ENCODE data around the gene SIX5.

DNA sequence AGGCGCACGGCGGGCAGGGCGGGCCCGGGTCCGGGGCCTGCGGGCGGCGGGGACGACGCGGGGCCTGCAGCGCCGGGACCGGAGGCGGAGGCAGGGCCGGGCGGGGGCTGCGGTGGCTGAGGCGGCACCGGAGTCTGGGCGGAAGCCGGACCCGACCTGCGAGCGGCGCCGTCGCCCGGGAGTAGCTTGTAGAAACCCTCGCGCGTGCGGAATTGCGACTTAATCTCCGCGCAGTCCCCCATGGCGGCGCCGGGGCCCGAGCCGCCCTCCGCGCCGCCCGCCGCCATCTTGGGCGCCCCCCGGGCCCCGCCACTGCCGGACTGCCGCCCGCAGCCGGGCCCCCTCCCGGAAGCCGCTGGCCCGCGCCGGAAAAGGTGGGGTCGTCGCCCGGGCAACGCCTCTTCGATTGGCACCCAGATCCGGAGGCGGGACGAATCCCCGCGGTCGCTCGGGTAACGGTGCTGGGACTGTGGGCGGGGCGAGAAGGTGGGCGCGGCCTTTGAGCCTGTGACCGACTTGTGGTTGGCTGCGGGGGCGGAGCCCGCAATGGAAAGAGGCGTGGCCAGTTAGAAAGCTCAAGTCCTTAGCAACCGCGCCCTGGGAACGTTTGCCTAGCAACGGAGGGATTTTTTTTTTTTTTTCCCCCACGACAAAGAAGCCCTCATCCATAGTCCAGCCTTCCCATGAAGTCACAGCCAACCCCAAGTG, 23.6 kb upstream of the SIX5 start, which contains the start of gene DMWD:
- TF ChIP-seq EZH2 (IDR thresholded peaks at IDR 0.05; ENCODE audit: borderline replicate concordance), result no peak
- TF ChIP-seq, protein P1, sequence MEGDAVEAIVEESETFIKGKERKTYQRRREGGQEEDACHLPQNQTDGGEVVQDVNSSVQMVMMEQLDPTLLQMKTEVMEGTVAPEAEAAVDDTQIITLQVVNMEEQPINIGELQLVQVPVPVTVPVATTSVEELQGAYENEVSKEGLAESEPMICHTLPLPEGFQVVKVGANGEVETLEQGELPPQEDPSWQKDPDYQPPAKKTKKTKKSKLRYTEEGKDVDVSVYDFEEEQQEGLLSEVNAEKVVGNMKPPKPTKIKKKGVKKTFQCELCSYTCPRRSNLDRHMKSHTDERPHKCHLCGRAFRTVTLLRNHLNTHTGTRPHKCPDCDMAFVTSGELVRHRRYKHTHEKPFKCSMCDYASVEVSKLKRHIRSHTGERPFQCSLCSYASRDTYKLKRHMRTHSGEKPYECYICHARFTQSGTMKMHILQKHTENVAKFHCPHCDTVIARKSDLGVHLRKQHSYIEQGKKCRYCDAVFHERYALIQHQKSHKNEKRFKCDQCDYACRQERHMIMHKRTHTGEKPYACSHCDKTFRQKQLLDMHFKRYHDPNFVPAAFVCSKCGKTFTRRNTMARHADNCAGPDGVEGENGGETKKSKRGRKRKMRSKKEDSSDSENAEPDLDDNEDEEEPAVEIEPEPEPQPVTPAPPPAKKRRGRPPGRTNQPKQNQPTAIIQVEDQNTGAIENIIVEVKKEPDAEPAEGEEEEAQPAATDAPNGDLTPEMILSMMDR (IDR thresholded peaks at IDR 0.05; ENCODE audit: poor library complexity), result no peak
- no peak for TF ChIP-seq EZH2phosphoT487 (IDR thresholded peaks at IDR 0.05; ENCODE audit: low read depth, severe bottlenecking, unreplicated experiment)

All from hepatocyte (in vitro differentiated cells).